Amniotic stem cell (primary cell): Measurements from ENCODE around the gene FGFBP2.

Experiments
- DNase-seq: peaks from one replicate; lab custom pipeline; 2025; lab: John Stamatoyannopoulos, UW

The FGFBP2 gene

DNA sequence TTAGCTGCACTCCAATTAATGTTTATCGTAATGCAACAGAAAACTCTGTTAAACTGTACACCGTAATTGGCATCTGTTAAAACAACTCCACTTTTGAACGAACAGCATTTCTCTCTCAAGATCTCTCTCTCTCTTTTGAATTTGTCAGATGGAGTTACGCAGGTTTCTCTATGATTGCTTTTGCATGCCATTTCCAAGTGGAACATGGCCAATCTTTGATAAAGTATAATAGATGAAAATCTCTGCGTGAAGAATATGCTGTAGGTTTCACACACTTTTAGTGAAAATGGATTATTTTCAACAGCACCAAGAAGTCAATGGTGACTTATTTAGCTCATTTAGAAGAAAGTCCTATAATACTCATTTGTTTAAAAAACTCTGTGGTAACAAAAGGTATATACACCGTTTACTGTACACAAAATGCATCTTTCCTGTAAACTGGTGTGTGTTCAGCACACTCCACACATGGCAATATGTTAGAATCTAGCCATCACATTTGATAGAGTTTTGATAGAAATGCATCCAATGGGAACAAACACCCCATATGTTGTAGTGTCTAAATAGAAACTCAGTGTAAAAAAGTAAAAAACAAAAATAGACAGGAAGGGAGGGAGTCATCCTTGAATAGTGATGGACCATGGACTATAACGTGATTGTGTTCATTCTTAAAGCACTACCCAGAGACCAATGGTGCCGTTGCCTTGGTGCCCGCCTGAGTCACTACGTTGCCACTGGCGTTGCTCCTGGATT, 5.8 kb upstream of the FGFBP2 start:
- no peak for DNase-seq

DNA sequence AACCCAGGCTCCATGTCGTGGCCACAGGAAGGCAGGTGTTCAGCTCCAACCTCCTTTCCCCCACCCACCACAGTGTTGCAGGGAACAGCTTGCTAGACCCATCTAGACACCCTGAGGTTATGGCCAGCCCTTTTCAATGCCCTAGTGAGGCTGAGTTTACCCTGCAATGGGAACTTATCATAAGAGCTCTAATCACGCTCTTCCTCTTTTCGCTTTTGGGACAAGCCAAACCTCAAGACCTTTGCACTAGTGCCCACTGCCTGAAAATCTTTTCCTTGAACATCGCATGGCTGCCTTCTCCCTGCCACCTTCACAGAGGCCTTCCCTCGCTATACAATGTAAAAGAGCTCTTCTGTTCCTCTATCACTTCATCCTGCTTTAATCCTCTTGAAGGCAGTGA, 2.4 kb upstream of the FGFBP2 start:
- DNase-seq: no peak

DNA sequence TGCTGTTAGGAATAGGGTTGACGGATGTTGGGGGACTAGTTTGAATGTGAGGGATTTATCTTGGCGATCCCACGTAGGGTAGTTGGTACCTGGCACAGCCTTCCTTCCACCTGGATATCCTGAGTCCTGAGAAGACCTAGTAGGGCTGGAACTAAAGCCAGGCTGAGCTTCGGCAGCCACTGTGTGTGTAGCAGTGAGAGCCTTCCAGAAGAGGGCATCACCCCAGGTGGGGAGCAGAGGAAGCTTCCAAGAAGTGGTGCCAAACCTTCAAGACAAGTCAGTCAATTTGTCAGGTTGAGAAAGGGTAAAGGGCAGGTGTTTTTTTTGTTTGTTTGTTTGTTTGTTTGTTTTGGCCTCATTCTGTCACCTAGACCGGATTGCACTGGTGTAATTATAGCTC, 1.2 kb upstream of the FGFBP2 start:
- no peak for DNase-seq

DNA sequence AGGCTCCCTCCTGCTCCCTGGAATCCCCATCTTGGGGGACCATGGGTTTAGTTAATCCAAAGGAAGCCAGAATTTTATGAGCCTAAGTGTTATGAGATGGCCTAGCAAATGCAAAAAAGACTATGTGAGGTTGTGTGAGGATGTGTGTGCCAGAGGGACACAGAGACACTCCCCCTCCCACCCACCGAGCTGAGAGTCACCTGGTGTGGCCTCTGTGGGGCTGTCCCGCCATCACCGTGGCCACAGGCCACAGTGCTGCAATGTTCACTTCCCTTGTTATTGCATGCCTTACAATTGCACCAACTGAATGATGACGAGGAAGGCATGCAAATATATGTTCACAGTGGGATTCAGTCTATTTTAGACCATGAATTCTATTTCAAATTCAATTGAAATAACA, 601 bp upstream of the FGFBP2 start:
- no peak for DNase-seq

GRCh38 chr4:15961781-15962510, 1.0 kb downstream of the FGFBP2 start:
- no peak for DNase-seq

GRCh38 chr4:15958562-15958961, 4.4 kb downstream of the FGFBP2 start:
- DNase-seq: no peak

GRCh38 chr4:15956179-15956850, 6.7 kb downstream of the FGFBP2 start:
- peak; percentile 29 for DNase-seq

GRCh38 chr4:15955670-15956069, 7.3 kb downstream of the FGFBP2 start:
- DNase-seq: no peak

- DNase-seq: no peak
Observed at GRCh38 chr4:15953625-15954024, 9.3 kb downstream of the FGFBP2 start.

GRCh38 chr4:15951781-15952180, 11.2 kb downstream of the FGFBP2 start:
- no peak for DNase-seq

GRCh38 chr4:15948826-15949225, 14.1 kb downstream of the FGFBP2 start:
- DNase-seq: no peak

GRCh38 chr4:15947684-15948083, 15.3 kb downstream of the FGFBP2 start:
- DNase-seq: no peak

DNA sequence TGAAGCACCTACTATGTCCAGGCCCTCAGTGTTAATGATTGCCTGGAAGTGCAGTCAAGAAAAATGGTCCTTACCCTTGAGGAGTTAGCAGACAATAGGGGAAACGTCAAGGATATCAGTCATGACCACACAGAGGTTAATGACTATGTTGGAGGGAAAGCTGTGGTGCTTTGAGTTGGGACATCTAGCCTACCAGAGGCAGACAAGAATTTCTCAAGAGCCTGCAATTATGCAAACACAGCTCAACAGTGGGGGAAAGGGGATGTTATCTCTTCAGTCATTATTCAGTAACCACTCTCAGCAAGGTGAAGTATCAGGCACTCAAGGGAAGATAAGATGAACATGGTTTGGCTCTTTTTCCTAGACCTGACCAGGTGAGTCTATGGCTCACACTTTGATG, 17.5 kb downstream of the FGFBP2 start:
- no peak for DNase-seq

DNA sequence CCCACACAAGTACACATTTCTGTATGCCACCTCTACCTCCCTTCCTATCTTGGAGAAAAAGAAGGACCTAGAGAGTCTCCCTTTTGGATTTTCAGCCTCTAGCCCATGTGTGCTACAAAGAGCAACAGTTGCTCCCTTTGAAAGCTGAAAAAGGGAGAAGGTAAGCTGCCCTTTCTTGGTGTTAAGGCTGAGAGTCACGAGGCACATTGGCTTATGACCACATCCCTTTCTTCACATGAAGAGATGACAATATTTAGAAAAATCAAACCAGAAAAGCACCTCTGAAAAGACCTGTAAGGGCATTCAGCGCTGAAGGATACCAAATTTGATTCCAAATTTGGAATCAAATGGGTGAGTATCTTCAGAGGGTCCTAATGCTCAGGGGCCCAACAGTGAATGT, 18.1 kb downstream of the FGFBP2 start:
- DNase-seq: no peak

GRCh38 chr4:15942283-15942682, 20.7 kb downstream of the FGFBP2 start:
- no peak for DNase-seq

- no peak for DNase-seq
Observed at GRCh38 chr4:15938640-15939039, 24.3 kb downstream of the FGFBP2 start, which contains the start of gene FGFBP1. Gene FGFBP1 (minus strand): TSS chr4:15938740. CDS start chr4:15936632, 2,108 bp downstream.

DNA sequence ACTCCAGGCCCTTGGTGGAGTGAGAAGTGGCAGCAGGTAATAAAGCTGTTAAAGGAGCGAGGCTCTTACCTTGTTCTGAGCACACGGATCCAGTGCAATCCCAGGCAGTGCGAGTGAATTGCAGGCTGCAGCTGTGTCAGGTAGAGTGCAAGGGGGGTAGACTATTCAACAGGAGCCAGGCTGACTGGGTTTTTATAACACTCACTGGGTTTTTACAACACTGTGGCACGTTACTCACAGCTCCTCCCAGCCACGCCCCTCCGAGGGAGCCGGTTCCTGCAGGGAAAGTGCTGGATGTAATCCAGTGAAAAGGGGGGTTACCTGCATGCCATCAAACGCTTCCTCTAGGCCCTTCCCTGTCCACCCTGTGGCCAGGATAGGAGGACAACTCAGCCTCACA, 24.8 kb downstream of the FGFBP2 start:
- no peak for DNase-seq

DNA sequence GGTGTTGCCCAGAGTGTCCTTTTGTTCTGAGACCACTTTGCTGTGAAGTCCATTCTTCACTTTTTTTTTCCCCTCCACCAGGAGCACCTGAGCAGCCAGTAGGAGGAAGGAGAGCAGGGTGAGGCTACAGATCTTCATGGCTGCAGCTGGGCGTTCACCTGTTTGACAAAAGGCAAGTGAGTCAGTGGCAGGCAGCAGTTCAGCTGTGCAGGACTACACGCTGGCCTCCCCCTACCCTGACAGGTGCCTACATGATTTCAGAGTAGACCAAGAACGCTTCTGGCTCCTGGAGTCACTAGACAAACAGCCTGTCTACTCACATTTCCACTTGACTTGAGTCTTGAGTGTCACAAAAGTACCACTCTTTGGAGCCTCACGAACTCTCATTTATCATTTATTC, 26.5 kb downstream of the FGFBP2 start:
- no peak for DNase-seq

- DNase-seq: no peak
Observed at GRCh38 chr4:15935504-15936402, 27.2 kb downstream of the FGFBP2 start.

DNA sequence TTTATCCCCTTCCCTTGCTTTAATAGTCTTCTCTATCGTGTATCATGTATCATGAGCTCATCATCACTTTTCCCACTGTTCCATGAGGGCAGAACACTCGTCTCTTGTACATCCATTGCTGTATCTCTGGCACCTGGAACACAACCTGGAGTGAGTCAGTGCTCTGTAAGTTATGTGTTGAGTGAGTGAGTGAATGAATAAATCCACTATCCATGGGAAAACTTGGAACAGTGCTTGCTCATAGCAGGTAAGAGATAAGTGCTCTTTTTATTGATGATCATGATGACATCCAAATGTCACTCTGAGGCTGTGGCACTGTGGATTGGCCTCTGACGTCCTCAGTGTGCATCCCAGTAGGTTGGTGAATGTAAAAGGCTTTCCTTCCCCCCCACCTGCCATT, 28.7 kb downstream of the FGFBP2 start:
- no peak for DNase-seq

DNA sequence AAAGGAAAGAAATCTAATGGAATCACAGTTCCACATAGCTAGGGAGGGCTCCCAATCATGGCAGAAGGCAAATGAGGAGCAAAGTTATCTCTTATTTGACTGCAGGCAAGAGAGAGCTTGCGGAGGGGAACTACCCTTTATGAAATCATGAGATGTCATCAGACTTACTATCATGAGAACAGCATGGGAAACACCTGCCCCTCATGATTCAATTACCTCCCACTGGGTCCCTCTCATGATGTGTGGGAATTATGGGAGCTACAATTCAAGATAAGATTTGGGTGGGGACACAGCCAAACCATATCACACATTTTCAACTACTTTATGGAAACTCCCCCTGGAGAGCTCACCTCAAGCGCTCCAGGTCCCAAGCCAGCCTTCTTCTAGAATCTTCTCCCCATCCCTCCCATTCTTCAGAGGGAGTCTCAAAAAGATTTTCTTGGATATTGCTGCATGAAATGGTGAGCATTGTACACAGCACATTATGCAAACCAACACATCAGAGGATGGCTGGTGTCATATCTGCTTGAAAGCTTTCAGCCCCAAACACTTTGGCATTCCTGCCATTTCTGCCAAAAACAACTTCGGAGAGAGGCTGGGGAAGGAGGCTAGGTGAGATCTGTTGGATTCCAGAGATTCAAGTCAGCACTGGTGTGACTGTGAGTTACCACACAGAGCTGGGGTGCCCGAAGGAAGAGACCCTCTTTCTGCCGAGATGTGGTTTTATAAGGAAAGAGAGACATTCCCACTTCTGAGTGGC, 31.3 kb downstream of the FGFBP2 start:
- no peak for DNase-seq
